ENCODE measurements around the gene TP53I11.

The TP53I11 gene

GRCh38 chr11:44963948-44964347 is 13.3 kb upstream of the TP53I11 start:
- no peak for TF ChIP-seq POLR2AphosphoS5 (IDR thresholded peaks at IDR 0.05; ENCODE audit: low read depth, low read length)
- TF ChIP-seq TAF1 (IDR thresholded peaks at IDR 0.05; ENCODE audit: borderline replicate concordance, low read depth, low read length): no peak
- no peak for TF ChIP-seq POLR2A (IDR thresholded peaks at IDR 0.05; ENCODE audit: low read depth, low read length)
- no peak for FAIRE-seq

DNA sequence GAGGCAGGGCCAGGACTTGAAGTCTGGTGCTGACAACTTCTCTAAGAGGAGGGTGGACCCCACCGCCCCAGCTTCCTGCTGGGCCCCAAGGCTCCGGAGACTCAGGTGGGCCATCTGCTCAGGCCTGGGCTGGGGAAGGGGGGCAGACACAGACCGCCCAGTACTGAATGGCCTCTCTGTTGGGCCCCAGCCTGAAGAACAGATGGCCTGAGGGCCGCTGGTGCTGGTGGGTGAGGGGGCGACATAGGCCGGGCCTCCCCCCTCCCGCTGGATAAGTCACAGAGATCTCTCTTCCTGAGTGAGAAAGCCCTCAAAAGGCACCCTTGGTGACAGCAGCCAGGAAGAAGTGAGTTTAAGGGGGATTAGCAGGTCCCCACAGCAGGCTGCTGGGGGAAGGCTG is 12.5 kb upstream of the TP53I11 start:
- FAIRE-seq (no peak), DNase-seq (ENCODE audit: insufficient read length) (no peak)
- TF ChIP-seq TAF1 (IDR thresholded peaks at IDR 0.05; ENCODE audit: borderline replicate concordance, low read depth, low read length) (no peak), POLR2A (IDR thresholded peaks at IDR 0.05; ENCODE audit: low read depth, low read length) (no peak), POLR2AphosphoS5 (IDR thresholded peaks at IDR 0.05; ENCODE audit: low read depth, low read length) (no peak)

More at GRCh38 chr11:44963948-44964347, 13.3 kb upstream of the TP53I11 start:
- no peak for DNase-seq (ENCODE audit: insufficient read length)

GRCh38 chr11:44962464-44962863 is 11.8 kb upstream of the TP53I11 start:
- DNase-seq (ENCODE audit: insufficient read length) (no peak), FAIRE-seq (no peak)
- no peak for TF ChIP-seq POLR2A (IDR thresholded peaks at IDR 0.05; ENCODE audit: low read depth, low read length)
- no peak for TF ChIP-seq TAF1 (IDR thresholded peaks at IDR 0.05; ENCODE audit: borderline replicate concordance, low read depth, low read length)
- TF ChIP-seq POLR2AphosphoS5 (IDR thresholded peaks at IDR 0.05; ENCODE audit: low read depth, low read length): no peak

GRCh38 chr11:44960200-44960845 is 9.6 kb upstream of the TP53I11 start:
- DNase-seq (ENCODE audit: insufficient read length): no peak
- no peak for FAIRE-seq
- TF ChIP-seq TAF1 (IDR thresholded peaks at IDR 0.05; ENCODE audit: borderline replicate concordance, low read depth, low read length): no peak
- TF ChIP-seq POLR2AphosphoS5 (IDR thresholded peaks at IDR 0.05; ENCODE audit: low read depth, low read length): no peak
- no peak for TF ChIP-seq POLR2A (IDR thresholded peaks at IDR 0.05; ENCODE audit: low read depth, low read length)

DNA sequence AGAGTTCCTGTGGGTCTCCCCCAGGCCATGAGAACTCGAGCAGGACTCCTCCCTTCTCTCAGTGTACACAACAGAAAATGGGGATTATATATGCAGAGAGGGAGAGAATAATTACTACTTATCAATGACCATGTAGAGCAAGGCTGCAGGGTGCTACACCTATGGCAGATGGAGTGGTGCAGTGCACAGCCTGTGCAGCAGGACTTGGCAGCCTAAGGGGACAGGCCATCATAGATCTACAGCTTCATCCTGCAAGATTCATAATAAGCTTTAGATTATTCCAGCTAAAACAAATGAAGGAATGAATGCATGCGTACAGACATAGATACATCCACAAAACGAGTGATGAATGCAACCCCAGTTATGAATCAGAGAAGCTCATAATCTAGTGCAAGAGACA is 8.4 kb upstream of the TP53I11 start:
- FAIRE-seq (no peak), DNase-seq (ENCODE audit: insufficient read length) (no peak)
- TF ChIP-seq TAF1 (IDR thresholded peaks at IDR 0.05; ENCODE audit: borderline replicate concordance, low read depth, low read length) (no peak), POLR2A (IDR thresholded peaks at IDR 0.05; ENCODE audit: low read depth, low read length) (no peak), POLR2AphosphoS5 (IDR thresholded peaks at IDR 0.05; ENCODE audit: low read depth, low read length) (no peak)

- no peak for FAIRE-seq
- no peak for DNase-seq (ENCODE audit: insufficient read length)
- no peak for TF ChIP-seq POLR2AphosphoS5 (IDR thresholded peaks at IDR 0.05; ENCODE audit: low read depth, low read length)
- no peak for TF ChIP-seq TAF1 (IDR thresholded peaks at IDR 0.05; ENCODE audit: borderline replicate concordance, low read depth, low read length)
Observed at GRCh38 chr11:44957776-44958564, 7.3 kb upstream of the TP53I11 start.

DNA sequence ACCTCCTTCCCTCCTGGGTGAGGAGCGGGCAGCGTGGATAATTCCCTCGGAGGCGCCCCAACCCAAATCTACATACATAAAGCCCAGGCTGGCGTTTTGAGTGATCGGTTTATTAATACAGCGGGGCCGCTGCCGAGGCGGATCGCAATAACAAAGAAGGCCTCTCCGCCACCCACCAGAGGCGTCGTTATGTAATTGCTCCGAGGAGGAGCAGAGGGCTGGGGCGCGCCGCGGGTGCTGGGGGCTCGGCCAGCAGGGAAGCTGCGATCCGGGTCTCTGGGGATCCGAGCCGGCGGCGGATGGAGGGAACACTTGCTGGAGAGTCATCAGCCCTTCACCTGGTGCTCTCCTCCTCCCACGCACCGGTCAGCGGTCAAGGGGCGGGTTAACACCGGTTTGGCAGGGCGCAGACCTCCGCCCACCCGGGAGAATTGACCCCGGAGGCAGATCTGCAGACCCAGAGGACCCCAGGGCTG is 6.4 kb upstream of the TP53I11 start:
- DNase-seq (ENCODE audit: insufficient read length) (no peak), FAIRE-seq (no peak)
- TF ChIP-seq TAF1 (IDR thresholded peaks at IDR 0.05; ENCODE audit: borderline replicate concordance, low read depth, low read length) (no peak), POLR2AphosphoS5 (IDR thresholded peaks at IDR 0.05; ENCODE audit: low read depth, low read length) (no peak), POLR2A (IDR thresholded peaks at IDR 0.05; ENCODE audit: low read depth, low read length) (no peak)

- TF ChIP-seq TAF1 (IDR thresholded peaks at IDR 0.05; ENCODE audit: borderline replicate concordance, low read depth, low read length): no peak
- TF ChIP-seq POLR2A (IDR thresholded peaks at IDR 0.05; ENCODE audit: low read depth, low read length): no peak
- TF ChIP-seq POLR2AphosphoS5 (IDR thresholded peaks at IDR 0.05; ENCODE audit: low read depth, low read length): no peak
- FAIRE-seq: no peak
- DNase-seq (ENCODE audit: insufficient read length): no peak
Observed at GRCh38 chr11:44955015-44955738, 4.5 kb upstream of the TP53I11 start.

GRCh38 chr11:44954051-44954906 is 3.6 kb upstream of the TP53I11 start:
- DNase-seq (ENCODE audit: insufficient read length): no peak

DNA sequence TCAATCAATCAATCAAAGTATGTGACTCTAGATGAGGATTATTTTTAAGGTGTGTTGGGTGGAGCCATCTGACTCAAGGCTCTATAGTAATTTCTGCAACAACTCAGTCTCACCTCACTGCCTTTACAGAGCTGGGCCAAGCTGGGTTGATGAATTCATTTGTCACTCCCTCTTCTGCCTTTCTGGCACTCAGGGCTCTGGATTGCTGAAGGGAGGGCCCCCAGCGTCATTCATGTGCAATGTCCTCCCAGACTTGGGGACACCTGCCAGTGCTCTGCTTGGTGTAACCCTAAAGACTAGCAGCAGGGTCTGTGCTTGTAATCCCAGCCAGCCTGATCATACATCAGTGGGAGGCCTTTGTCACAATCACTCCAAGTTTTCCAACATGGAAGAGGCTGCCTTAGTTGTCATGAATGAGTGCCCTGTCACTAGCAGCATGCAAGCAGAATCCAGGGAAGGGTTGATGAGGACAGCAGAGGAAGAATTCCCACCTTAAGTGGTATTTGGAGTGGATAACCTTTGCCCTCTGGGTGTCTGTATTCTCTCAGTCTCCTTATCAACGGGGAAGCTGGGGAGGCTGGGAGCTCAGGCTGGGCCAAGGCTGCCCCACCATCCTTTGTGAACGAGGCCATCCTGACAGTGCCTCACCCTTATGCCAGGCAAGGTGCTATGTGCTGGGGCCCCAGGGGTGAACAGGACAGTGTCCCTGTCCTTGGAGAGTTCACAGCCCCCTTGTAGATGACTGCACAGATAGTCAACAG is 2.0 kb upstream of the TP53I11 start:
- FAIRE-seq (no peak), DNase-seq (ENCODE audit: insufficient read length) (no peak)
- TF ChIP-seq POLR2A (IDR thresholded peaks at IDR 0.05; ENCODE audit: low read depth, low read length): no peak
- no peak for TF ChIP-seq TAF1 (IDR thresholded peaks at IDR 0.05; ENCODE audit: borderline replicate concordance, low read depth, low read length)
- TF ChIP-seq POLR2AphosphoS5 (IDR thresholded peaks at IDR 0.05; ENCODE audit: low read depth, low read length): no peak

More at GRCh38 chr11:44954051-44954906, 3.6 kb upstream of the TP53I11 start:
- no peak for FAIRE-seq
- TF ChIP-seq POLR2A (IDR thresholded peaks at IDR 0.05; ENCODE audit: low read depth, low read length) (no peak), POLR2AphosphoS5 (IDR thresholded peaks at IDR 0.05; ENCODE audit: low read depth, low read length) (no peak), TAF1 (IDR thresholded peaks at IDR 0.05; ENCODE audit: borderline replicate concordance, low read depth, low read length) (no peak)
